ENCODE data around the gene SPC24.
A peak's percentile ranks its signal among the peaks of the same experiment; 100 is the strongest.
"Not testable (repeated sequence)": the region's sequence is repeated elsewhere in the genome, so short reads cannot be mapped to it uniquely, and the experiment has no call there.

The SPC24 gene

GRCh38 chr19:11164879-11165406 lies 9.4 kb upstream of the SPC24 start:
- no peak for FAIRE-seq
- no peak for DNase-seq (ENCODE audit: insufficient read length, low spot score)
- TF ChIP-seq POLR2A (IDR thresholded peaks at IDR 0.05; ENCODE audit: low read depth, low read length): no peak

- DNase-seq (ENCODE audit: insufficient read length, low spot score) (no peak), FAIRE-seq (no peak)
- no peak for TF ChIP-seq POLR2A (IDR thresholded peaks at IDR 0.05; ENCODE audit: low read depth, low read length)
Measured at GRCh38 chr19:11164296-11164695, 8.7 kb upstream of the SPC24 start.

GRCh38 chr19:11160440-11160768 lies 4.8 kb upstream of the SPC24 start:
- not testable (repeated sequence) for FAIRE-seq; DNase-seq (ENCODE audit: insufficient read length, low spot score)

GRCh38 chr19:11159598-11160439 lies 4.2 kb upstream of the SPC24 start:
- no peak for TF ChIP-seq POLR2A (IDR thresholded peaks at IDR 0.05; ENCODE audit: low read depth, low read length)
- FAIRE-seq: no peak
- no peak for DNase-seq (ENCODE audit: insufficient read length, low spot score)

- DNase-seq (ENCODE audit: insufficient read length, low spot score) (no peak), FAIRE-seq (no peak)
- no peak for TF ChIP-seq POLR2A (IDR thresholded peaks at IDR 0.05; ENCODE audit: low read depth, low read length)
Measured at GRCh38 chr19:11154683-11155047, 917 bp downstream of the SPC24 start.

GRCh38 chr19:11152318-11153062 lies 3.1 kb downstream of the SPC24 start:
- no peak for FAIRE-seq
- peak; percentile 44 for DNase-seq (ENCODE audit: insufficient read length, low spot score)
- no peak for TF ChIP-seq POLR2A (IDR thresholded peaks at IDR 0.05; ENCODE audit: low read depth, low read length)

GRCh38 chr19:11151181-11151580 lies 4.4 kb downstream of the SPC24 start:
- FAIRE-seq (no peak), DNase-seq (ENCODE audit: insufficient read length, low spot score) (no peak)
- TF ChIP-seq POLR2A (IDR thresholded peaks at IDR 0.05; ENCODE audit: low read depth, low read length): no peak

- DNase-seq (ENCODE audit: insufficient read length, low spot score): no peak
- FAIRE-seq: no peak
- no peak for TF ChIP-seq POLR2A (IDR thresholded peaks at IDR 0.05; ENCODE audit: low read depth, low read length)
Measured at GRCh38 chr19:11148001-11148400, 7.6 kb downstream of the SPC24 start.

- no peak for FAIRE-seq
- TF ChIP-seq POLR2A (IDR thresholded peaks at IDR 0.05; ENCODE audit: low read depth, low read length): no peak
- DNase-seq (ENCODE audit: insufficient read length, low spot score): no peak
Measured at GRCh38 chr19:11145536-11145924, 10.1 kb downstream of the SPC24 start.

- no peak for TF ChIP-seq POLR2A (IDR thresholded peaks at IDR 0.05; ENCODE audit: low read depth, low read length)
- DNase-seq (ENCODE audit: insufficient read length, low spot score) (peak; percentile 86), FAIRE-seq (no peak)
Measured at GRCh38 chr19:11142528-11143171, 12.9 kb downstream of the SPC24 start.

GRCh38 chr19:11141937-11142527 lies 13.6 kb downstream of the SPC24 start:
- TF ChIP-seq POLR2A (IDR thresholded peaks at IDR 0.05; ENCODE audit: low read depth, low read length): no peak
- DNase-seq (ENCODE audit: insufficient read length, low spot score) (no peak), FAIRE-seq (no peak)

GRCh38 chr19:11140896-11141295 lies 14.7 kb downstream of the SPC24 start:
- FAIRE-seq (no peak), DNase-seq (ENCODE audit: insufficient read length, low spot score) (no peak)
- TF ChIP-seq POLR2A (IDR thresholded peaks at IDR 0.05; ENCODE audit: low read depth, low read length): no peak

GRCh38 chr19:11140023-11140538 lies 15.5 kb downstream of the SPC24 start:
- FAIRE-seq; DNase-seq (ENCODE audit: insufficient read length, low spot score): not testable (repeated sequence)

Measured in H54 (cell line).